Upper lobe of right lung (tissue), 1 donor: Measurements from ENCODE around the gene PRDM15. TPM values are rescaled to one million over a fixed set of nuclear protein-coding genes. Genes with fewer than 3 reads are reported as not detected.

ENCODE experiments used
- ATAC-seq: fragments of 200-7000 bp; cut with Tn5 transposase; one replicate; pipeline ENCODE4 v1.9.1; 2020; ENCODE audit warnings: mild to moderate bottlenecking, moderate library complexity
- DNase-seq: peaks from one replicate; pipeline ENCODE4 v3.0.0-alpha.2; 2020
- H3K27ac ChIP-seq: fragments of 200-600 bp; one replicate; pipeline ENCODE4 v1.8.0; 2022
- H3K27me3 ChIP-seq: fragments of 200-600 bp; one replicate; pipeline ENCODE4 v1.8.0; 2022; ENCODE audit warnings: mild to moderate bottlenecking
- H3K36me3 ChIP-seq: fragments of 200-600 bp; one replicate; pipeline ENCODE4 v1.8.0; 2022
- H3K4me1 ChIP-seq: fragments of 200-600 bp; one replicate; pipeline ENCODE4 v1.8.0; 2022
- H3K4me3 ChIP-seq: fragments of 200-600 bp; one replicate; pipeline ENCODE4 v1.8.0; 2022; ENCODE audit warnings: mild to moderate bottlenecking
- H3K9me3 ChIP-seq: fragments of 200-600 bp; one replicate; pipeline ENCODE4 v1.8.0; 2022
- CTCF ChIP-seq: fragments of 200-600 bp; IDR thresholded peaks from one replicate; pipeline ENCODE4 v1.8.0; 2022; ENCODE audit warnings: antibody characterized with exemption
- intact Hi-C: fragments of 100-400 bp; cut with DNase I; formaldehyde crosslinking; loops from one replicate; pipeline ENCODE4 v1.11.0; 2022
- total RNA-seq: library from RNA; stranded (reverse); fragmentation: NEBNext Ultra II Directional; extraction: Animal tissue kit (Norgen Biotek cat#: 25700); gene quantifications from one replicate; pipeline ENCODE4 v1.2.1, GENCODE V29; 2021
- donor health status: DM: no; HTN: yes; CAD: no; lungs with severe emphysema.

Gene PRDM15
- total RNA-seq, 1 donor from 2014 or later, result 7.4 TPM

- H3K4me1 ChIP-seq, result peaks cover 14% of the 10 kb centered on the region
- no peak overlapping the region for H3K27ac ChIP-seq
- TF ChIP-seq CTCF, result no peak
- peak overlapping the region; percentile 85 for H3K4me3 ChIP-seq
- H3K9me3 ChIP-seq, result no peaks in the 10 kb centered on the region
- ATAC-seq (peak; percentile 78), DNase-seq (peak; percentile 91)
- intact Hi-C loops, result no loop called here
- H3K27me3 ChIP-seq, result no peaks in the 10 kb centered on the region
- H3K36me3 ChIP-seq, result no peaks in the 10 kb centered on the region
Measured at GRCh38 chr21:41878831-41879189, 334 bp downstream of the PRDM15 start.

- peaks cover 14% of the 10 kb centered on the region for H3K4me1 ChIP-seq
- H3K36me3 ChIP-seq, result no peaks in the 10 kb centered on the region
- TF ChIP-seq CTCF, result no peak
- peak overlapping the region; percentile 85 for H3K4me3 ChIP-seq
- H3K27me3 ChIP-seq, result no peaks in the 10 kb centered on the region
- H3K9me3 ChIP-seq, result no peaks in the 10 kb centered on the region
- ATAC-seq, result peak; percentile 54
- peak; percentile 78 for DNase-seq
- peak overlapping the region; percentile 70 for H3K27ac ChIP-seq
- intact Hi-C loops, result no loop called here
Measured at GRCh38 chr21:41877901-41878830, 978 bp downstream of the PRDM15 start.

GRCh38 chr21:41876928-41877652 is 2.1 kb downstream of the PRDM15 start:
- ATAC-seq, result no peak
- Histone ChIP-seq H3K4me1 (peaks cover 14% of the 10 kb centered on the region), H3K36me3 (no peaks in the 10 kb centered on the region), H3K27me3 (no peaks in the 10 kb centered on the region), H3K4me3 (no peak overlapping the region), H3K27ac (no peak overlapping the region), H3K9me3 (no peaks in the 10 kb centered on the region)
- intact Hi-C loops, result no loop called here
- no peak for TF ChIP-seq CTCF
- no peak for DNase-seq

- ATAC-seq, result no peak
- no peak for TF ChIP-seq CTCF
- intact Hi-C loops, result no loop called here
Measured at GRCh38 chr21:41876396-41876795, 2.7 kb downstream of the PRDM15 start.

GRCh38 chr21:41875086-41875485 is 4.1 kb downstream of the PRDM15 start:
- Histone ChIP-seq H3K27me3 (no peaks in the 10 kb centered on the region), H3K36me3 (no peaks in the 10 kb centered on the region), H3K4me3 (no peak overlapping the region), H3K27ac (no peak overlapping the region), H3K9me3 (no peaks in the 10 kb centered on the region), H3K4me1 (peaks cover 11% of the 10 kb centered on the region)
- DNase-seq (no peak), ATAC-seq (no peak)
- intact Hi-C loops, result no loop called here
- TF ChIP-seq CTCF, result no peak

More at GRCh38 chr21:41876396-41876795, 2.7 kb downstream of the PRDM15 start:
- no peak for DNase-seq
- no peaks in the 10 kb centered on the region for H3K9me3 ChIP-seq
- no peaks in the 10 kb centered on the region for H3K36me3 ChIP-seq
- H3K27ac ChIP-seq, result no peak overlapping the region
- H3K4me3 ChIP-seq, result no peak overlapping the region
- H3K27me3 ChIP-seq, result no peaks in the 10 kb centered on the region
- H3K4me1 ChIP-seq, result peaks cover 14% of the 10 kb centered on the region
